Mucosa of descending colon (tissue), 3 donors: ENCODE measurements around the gene SZT2. TPM values are rescaled to one million over a fixed set of nuclear protein-coding genes. Genes with fewer than 3 reads are reported as not detected.

ENCODE experiments used
- ATAC-seq: fragments of 200-7000 bp; cut with Tn5 transposase; one replicate; pipeline ENCODE4 v1.9.1; 2020; ENCODE audit warnings: mild to moderate bottlenecking, moderate library complexity
- DNase-seq, 3 donors: peaks; one replicate each; pipeline ENCODE4 v3.0.0-alpha.2; 2020
- H3K36me3 ChIP-seq: fragments of 200-600 bp; one replicate; pipeline ENCODE4 v1.8.0; 2021; ENCODE audit warnings: low read depth, mild to moderate bottlenecking
- H3K4me1 ChIP-seq: fragments of 200-600 bp; one replicate; pipeline ENCODE4 v1.8.0; 2021; ENCODE audit warnings: low read depth, mild to moderate bottlenecking
- H3K4me3 ChIP-seq: fragments of 200-600 bp; one replicate; pipeline ENCODE4 v1.8.0; 2021; ENCODE audit warnings: mild to moderate bottlenecking
- H3K9me3 ChIP-seq: fragments of 200-600 bp; one replicate; pipeline ENCODE4 v1.8.0; 2021; ENCODE audit warnings: mild to moderate bottlenecking
- intact Hi-C, 2 donors: fragments of 100-400 bp; cut with DNase I in 1 of 2; cut with micrococcal nuclease in 1 of 2; formaldehyde crosslinking; loops; one replicate each; pipeline versions ENCODE4 v1.11.0 to v1.11.1; 2022; cut with DNase I, micrococcal nuclease
- total RNA-seq, 3 donors: library from RNA; stranded (reverse); fragmentation: NEBNext Ultra II Directional in 2 of 3; extraction: Animal tissue kit (Norgen Biotek cat#: 25700) in 2 of 3; gene quantifications; one replicate each; pipeline versions ENCODE4 v1.2.1 to v1.2.4, GENCODE V29; 2021 to 2023
- TF ChIP-seq, protein P1 (sequence below): fragments of 200-600 bp; IDR thresholded peaks from one replicate; pipeline ENCODE4 v1.8.0; 2022; ENCODE audit warnings: antibody characterized with exemption, mild to moderate bottlenecking
- donor health status: DM: no; HTN: no; CAD: no; lungs with moderate emphysema.
- donor health status: DM: no; HTN: no; CAD: no.
- donor health status: DM: no; HTN: yes; CAD: no.

The SZT2 gene
- total RNA-seq, 3 donors from 2014 or later, result 61.7 to 93.6 (median 75.4) TPM

DNA sequence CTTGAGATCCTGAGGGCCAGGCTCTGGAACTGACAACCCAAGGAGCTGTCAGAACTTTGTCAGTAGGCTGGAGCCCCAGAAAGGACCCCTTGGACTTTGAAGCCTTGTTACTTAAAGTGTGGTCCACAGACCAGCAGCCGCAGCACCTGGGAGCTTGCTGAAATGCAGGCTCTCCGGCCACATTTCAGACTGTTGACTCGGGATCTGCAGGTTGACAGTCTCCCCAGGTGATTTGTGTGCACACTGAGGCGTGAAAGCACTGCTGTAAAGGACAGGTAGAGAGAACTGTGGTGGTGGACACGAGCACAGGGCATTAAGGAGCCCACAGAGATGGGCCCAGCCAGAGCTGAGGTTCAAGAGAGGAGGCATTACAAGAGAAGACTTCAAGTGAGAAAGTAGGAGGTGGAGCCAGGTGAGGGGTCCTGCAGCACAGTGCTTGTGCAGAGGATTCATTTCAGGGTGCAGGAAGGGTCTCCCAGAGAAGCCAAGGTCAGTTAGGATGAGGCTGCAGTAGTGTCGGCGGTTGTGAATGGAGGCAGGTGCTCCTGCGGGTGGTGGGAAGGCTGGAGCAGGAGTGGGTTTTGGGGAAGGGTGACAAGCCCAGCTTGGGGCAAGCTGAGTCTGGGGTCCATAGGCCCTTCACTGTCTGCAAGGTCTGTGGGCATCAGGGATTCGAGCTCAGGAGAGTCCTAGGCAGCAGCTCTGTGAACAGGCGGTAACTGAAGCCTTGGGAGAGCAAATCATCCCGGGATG lies 59.4 kb downstream of the SZT2 start:
- peaks cover 6% of the 10 kb centered on the region for H3K36me3 ChIP-seq
- intact Hi-C loops, result no loop called here
- no peaks in the 10 kb centered on the region for H3K9me3 ChIP-seq
- DNase-seq (peak in 1 of 3 donors; percentile 21), ATAC-seq (no peak)
- TF ChIP-seq, protein P1, sequence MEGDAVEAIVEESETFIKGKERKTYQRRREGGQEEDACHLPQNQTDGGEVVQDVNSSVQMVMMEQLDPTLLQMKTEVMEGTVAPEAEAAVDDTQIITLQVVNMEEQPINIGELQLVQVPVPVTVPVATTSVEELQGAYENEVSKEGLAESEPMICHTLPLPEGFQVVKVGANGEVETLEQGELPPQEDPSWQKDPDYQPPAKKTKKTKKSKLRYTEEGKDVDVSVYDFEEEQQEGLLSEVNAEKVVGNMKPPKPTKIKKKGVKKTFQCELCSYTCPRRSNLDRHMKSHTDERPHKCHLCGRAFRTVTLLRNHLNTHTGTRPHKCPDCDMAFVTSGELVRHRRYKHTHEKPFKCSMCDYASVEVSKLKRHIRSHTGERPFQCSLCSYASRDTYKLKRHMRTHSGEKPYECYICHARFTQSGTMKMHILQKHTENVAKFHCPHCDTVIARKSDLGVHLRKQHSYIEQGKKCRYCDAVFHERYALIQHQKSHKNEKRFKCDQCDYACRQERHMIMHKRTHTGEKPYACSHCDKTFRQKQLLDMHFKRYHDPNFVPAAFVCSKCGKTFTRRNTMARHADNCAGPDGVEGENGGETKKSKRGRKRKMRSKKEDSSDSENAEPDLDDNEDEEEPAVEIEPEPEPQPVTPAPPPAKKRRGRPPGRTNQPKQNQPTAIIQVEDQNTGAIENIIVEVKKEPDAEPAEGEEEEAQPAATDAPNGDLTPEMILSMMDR, result no peak
- no peak overlapping the region for H3K4me3 ChIP-seq
- H3K4me1 ChIP-seq, result no peaks in the 10 kb centered on the region

GRCh38 chr1:43449708-43450069 lies 60.0 kb downstream of the SZT2 start:
- intact Hi-C loops, result no loop called here
- Histone ChIP-seq H3K4me3 (no peak overlapping the region), H3K4me1 (peaks cover 3% of the 10 kb centered on the region), H3K9me3 (no peaks in the 10 kb centered on the region), H3K36me3 (peaks cover 6% of the 10 kb centered on the region)
- peak in 1 of 3 donors; percentile 22 for DNase-seq
- TF ChIP-seq, protein P1, result no peak
- ATAC-seq, result no peak

DNA sequence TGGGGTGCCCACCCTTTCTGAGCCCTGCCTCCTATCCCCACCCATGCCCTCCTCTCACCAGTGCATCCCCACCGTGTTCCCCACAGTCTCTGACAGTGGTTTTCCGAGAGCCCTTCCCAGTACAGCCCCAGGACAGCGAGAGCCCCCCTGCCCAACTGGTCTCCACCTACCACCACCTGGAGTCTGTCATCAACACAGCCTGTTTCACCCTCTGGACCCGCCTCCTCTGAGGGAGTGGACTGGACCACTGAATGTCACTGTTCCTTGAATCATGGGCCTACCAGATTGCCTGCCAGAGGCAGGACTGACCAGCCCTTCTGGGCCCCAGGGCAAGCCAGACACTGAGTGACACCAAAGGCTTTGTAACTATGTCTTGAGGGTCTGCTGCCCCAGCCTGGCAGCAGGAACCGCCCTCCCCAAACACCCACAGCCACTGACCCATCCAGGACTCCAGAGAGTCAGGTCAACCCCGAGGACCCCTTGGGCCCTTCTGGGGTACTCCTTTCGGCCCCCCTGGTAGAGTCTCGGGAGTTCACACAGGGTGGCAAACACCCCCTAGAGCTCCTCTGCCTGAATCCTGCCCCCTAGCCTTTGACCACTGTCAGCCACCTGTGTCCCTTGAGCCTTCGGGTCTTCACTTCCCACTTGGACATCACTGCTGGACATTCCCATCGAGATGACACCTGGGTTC lies 60.7 kb downstream of the SZT2 start:
- no peak for ATAC-seq
- intact Hi-C loops, result no loop called here
- peaks cover 4% of the 10 kb centered on the region for H3K4me1 ChIP-seq
- TF ChIP-seq, protein P1, result no peak
- DNase-seq, result peak in 1 of 3 donors; percentile 30
- no peaks in the 10 kb centered on the region for H3K9me3 ChIP-seq
- peaks cover 6% of the 10 kb centered on the region for H3K36me3 ChIP-seq
- no peak overlapping the region for H3K4me3 ChIP-seq

DNA sequence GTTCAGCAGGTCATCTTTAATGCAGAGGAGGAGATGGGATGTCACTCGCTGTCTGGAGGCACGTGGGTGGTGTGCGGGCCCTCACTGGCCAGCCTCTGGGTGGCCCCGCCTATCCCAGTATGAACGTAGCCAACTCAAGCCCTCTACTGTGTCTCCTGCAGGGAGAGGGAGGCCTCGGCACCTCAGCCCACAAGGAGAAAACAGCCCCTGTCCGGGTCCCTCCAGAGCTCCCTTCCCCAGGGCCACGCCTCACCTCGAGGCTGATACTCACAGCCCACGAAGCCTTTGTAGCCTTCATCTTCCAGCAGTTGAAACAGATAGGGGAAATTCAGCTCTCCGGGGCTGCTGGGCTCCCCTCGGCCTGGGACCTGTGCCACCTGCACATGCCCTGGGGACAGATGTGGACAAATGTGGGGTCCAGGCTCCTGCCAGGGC lies 61.5 kb downstream of the SZT2 start:
- intact Hi-C loops, result no loop called here
- TF ChIP-seq, protein P1, result no peak
- Histone ChIP-seq H3K36me3 (peaks cover 6% of the 10 kb centered on the region), H3K9me3 (no peaks in the 10 kb centered on the region), H3K4me3 (no peak overlapping the region), H3K4me1 (peaks cover 4% of the 10 kb centered on the region)
- peak in 2 of 3 donors; percentile 32 to 42 for DNase-seq
- ATAC-seq, result no peak

DNA sequence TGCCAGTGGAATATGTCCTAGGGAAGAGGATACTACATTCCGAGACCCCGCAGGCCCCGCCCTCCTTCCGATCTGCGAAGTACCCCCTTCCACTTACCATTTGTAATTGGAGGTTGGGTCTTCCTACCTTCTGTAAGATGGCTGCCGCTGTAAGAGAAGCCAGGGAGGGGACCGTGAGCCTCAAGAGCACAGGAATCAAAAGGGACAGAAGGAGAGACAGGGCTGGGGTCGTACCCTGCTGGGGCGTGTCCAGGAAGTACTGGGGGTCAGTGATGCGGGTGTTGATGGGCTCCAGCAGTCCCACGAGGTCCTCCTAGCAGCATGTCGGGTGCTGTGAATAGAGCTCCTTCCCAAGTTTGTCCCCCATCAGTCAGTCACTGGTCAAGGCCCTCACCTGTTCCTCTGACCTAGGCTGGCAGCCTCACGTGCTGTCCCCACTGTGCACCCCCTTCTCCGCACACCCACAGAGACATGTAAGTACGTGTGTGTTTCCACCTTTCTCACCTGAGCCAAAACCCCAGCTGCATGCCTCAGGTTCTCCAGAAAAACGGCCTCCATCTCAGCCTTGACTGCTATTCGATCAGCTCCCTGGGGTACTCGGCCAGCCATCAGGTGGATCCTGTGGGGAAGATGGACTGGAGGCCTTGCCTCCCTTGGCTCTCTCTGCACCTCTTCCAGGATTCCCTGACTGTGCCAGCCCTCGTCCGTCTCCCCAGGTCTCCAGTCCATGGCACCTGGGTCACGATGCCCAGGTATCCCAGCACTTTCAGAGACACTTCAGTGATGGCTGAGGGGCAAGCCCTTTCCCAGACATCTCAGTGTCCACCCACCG lies 62.2 kb downstream of the SZT2 start:
- Histone ChIP-seq H3K4me3 (no peak overlapping the region), H3K9me3 (no peaks in the 10 kb centered on the region), H3K36me3 (peaks cover 6% of the 10 kb centered on the region), H3K4me1 (peaks cover 4% of the 10 kb centered on the region)
- DNase-seq (peak in 2 of 3 donors; percentile 27 to 47), ATAC-seq (no peak)
- intact Hi-C loops, result no loop called here
- TF ChIP-seq, protein P1, result no peak
